HG02571 (cell line): Measurements from ENCODE around the gene TOM1L2.
"Not testable (repeated sequence)": the region's sequence is repeated elsewhere in the genome, so short reads cannot be mapped to it uniquely, and the experiment has no call there.

Experiments
- ATAC-seq: cut with Tn5 transposase; IDR thresholded peaks from one replicate; pipeline ENCODE4 v1.9.1; 2021; ENCODE audit warnings: mild to moderate bottlenecking, moderate library complexity; ENCODE audit not compliant: unreplicated experiment

The TOM1L2 gene

GRCh38 chr17:17995887-17996286 lies 23.7 kb upstream of the TOM1L2 start:
- not testable (repeated sequence) for ATAC-seq

DNA sequence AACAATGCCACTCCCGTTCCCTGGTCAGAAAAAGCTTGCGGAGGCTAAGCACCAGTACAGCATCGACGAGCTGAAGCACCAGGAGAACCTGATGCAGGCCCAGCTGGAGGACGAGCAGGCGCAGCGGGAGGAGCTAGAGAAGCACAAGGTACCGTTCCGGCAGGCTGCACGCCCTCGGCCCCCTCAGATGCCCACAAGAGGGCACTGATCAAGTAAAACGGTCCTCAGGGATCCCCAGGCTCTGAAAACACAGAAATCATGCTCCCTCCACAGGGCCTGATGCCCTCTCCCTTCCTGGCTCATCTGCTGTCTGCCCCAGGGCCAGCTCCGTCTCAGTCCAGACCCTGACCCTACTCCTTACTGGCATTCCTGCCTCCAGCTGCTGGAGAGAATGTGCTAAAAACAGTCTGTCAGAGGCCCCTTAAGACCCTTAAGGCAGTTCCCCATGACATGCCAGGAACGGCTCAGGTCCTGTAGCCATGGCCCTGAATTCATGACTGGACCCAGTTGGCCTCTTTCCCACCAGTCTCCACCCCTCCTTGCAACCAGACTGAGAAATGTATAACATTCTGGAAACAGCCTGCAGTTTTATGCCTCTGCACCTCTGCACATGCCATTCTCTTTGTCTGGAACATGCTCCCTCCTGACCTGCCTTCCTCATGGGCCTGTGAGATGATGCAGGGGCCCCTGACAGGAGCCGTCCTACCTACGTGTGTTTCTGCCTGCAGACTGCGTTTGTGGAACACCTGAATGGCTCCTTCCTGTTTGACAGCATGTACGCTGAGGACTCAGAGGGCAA lies 22.3 kb upstream of the TOM1L2 start:
- no peak for ATAC-seq

DNA sequence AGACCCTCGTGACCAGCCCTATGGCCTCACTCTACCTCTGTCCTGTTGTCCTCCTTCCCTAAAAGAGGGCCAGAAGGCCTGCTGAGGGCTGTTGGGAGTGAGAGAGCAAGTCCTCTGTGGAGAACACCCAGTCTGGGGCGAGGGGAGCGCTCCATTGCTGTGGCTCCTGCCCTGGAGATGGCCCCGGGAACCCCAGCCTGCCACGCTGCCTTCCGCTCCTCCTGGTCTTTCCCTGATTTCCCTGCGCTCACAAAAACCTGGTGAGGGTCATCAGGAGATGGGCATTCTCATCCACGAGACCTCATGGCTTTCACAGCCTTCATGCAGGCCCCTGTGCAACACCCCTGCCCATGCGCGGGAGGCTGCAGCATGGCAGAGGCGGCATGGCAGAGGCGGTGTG lies 21.7 kb upstream of the TOM1L2 start:
- no peak for ATAC-seq

DNA sequence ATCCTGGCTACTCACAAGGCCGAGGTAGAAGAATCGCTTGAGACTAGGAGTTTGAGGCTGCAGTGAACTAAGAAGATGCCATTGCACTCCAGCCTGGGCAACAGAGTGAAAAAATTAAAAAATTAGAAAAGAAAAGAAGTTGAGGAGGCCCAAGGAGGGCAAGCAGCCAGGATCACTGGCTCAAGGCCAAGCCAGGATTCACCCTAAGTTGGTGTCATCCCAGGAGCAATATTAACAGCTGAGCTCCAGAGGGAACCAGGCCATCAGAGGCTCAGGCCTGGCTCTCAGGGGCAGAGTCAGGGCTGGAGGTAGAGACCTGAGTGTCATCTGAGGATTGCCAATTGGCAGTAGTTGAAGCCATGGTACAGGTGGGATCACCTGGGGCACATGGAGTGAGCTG lies 21.2 kb upstream of the TOM1L2 start:
- ATAC-seq: no peak

DNA sequence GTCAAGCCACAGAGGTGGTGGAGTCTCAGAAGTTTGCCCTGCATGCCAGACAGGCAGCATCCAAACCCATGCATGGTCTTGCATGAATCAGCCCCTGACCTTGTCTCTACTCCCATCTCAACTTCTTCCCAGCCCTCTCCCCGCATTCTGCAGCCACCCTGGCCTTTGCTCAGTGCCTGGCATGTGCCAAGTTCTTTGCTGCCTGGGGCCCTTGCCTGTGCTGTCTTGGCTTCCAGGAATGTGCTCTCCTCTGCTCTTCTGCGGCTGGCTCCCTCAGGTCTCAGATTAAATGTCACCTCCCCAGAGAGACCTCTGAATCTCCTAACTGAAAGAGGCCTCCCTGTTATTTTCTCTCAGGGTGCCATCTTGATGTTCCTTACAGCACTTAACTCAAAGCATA lies 18.1 kb upstream of the TOM1L2 start:
- ATAC-seq: no peak

- no peak for ATAC-seq
Observed at GRCh38 chr17:17989618-17990017, 17.4 kb upstream of the TOM1L2 start.

DNA sequence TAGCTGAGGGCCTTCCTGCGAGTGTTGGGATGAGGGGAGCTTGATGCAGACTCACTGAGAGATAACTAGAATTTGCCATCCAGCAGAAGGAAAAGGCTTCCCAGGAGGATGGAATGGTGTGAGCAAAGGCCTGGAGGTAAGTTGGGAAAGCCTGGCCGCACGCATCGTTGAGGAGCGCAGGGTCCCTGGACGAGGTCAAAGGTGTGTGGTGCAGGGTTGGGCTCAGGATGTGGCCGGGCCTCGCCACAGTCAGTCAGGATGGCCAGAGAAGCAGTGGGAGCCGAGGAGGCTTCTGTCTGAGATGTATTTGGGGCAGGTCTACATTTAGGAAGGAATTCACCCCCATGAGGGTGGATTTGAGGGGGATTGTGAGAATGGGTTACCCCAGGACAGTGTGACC lies 16.9 kb upstream of the TOM1L2 start:
- no peak for ATAC-seq

DNA sequence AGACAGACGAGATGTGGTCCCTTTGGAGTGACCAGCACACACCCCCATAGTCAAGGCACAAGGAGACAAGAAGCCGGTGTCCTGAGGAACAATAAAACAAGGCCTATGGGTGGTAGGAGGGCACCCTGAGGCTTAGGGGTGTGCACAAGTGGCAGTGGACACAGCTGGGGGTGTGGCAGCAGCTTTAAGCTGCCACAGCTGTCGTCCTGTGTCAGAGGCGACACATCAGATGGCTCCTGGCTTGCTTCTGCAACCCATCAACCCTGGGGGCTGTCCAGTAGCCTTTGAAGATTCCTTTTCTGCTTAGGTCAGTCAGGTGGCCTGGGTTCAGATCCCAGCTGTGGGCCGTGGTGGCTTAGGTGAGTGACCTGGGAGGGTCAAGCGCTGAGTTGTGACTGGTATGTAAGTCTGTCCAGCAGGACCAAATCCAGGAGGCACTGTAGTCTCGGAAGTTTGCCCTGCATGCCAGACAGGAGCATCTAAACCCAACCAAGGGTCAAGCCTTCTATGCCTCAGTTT lies 16.3 kb upstream of the TOM1L2 start:
- no peak for ATAC-seq

DNA sequence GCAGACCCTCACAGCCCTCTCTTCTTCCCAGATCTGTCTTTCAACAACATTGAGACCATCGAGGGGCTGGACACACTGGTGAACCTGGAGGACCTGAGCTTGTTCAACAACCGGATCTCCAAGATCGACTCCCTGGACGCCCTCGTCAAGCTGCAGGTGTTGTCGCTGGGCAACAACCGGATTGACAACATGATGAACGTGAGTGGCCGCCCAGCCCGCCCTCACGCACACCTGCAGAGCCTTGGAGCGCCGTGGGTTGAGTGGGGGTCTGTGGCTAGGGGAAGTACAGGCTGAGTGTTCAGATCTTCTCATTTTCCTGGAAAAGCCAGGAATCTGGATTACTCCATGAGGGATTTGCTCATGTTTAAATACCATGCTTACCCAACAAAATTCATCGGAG lies 15.7 kb upstream of the TOM1L2 start:
- ATAC-seq: no peak

DNA sequence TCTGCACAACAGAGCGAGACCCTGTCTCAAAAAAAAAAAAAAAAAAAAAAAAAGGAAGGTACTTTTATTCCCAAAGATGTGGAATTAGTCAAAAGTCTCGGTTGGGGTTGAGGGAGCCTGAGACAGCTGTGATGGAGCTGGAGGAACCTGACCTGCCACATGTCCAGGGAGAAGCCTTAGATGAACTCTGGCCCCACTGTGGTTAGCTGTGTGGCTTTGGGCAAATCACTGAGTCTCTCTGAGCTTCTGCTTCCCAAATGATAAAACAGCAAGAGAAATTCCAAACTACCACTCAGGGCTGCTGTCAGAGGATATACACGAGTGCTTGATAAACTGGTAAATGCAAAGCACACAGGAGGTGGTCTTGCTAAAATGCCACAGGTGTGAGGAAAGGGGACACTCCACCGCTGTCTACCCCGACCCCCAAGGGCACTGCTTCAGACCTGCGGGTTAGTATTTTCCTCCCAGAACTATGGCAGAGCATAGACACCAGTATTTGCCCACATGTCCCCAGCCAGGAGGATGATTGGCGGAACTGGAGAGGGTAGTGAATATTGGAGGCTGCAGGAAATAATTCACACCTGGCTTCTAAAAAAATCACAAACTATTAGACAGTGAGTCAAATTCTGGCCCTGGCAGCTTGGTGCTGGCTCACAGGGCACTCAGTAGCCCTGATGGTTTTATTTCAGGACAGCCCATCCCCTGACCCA lies 15.1 kb upstream of the TOM1L2 start:
- no peak for ATAC-seq

DNA sequence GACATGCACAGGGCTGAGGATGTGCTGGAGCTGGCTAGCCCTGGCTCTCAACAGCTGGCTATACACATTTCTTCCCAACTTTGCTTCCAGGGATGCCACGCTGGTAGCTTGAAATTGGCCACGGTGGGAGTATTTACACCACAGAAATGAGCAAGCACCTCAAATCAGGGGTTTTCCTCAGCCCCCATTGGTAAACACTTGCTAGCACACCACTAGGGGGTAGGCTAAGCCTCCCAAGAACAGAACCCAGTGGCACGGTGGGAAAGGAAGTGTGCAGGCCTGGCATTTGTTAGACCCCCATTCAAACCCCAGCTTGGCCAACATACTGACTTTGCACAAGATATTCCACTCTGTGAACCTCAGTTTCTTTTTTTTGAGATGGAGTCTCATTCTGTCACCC lies 13.4 kb upstream of the TOM1L2 start:
- ATAC-seq: no peak

DNA sequence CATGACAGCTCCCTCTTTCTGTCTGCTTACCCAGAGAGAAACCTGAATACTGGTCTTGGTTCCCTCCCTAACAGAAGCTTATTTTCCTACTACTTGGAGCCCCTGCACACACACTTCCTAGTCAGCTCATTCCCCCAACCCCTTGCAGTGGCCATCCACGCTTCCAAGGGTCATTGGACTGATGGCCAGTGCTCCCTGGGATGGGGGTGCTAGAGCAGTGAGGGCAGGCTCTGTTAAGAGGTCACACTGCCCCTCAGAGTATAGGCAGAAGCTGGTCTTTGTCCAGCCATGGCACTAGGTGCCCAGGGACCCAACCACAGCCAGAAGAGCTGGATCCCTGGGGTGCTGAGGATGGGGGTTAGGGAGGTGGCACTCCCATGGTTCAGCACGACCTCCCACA lies 13.0 kb upstream of the TOM1L2 start:
- ATAC-seq: no peak

- no peak for ATAC-seq
Observed at GRCh38 chr17:17983776-17984175, 11.6 kb upstream of the TOM1L2 start.

- ATAC-seq: no peak
Observed at GRCh38 chr17:17983376-17983775, 11.2 kb upstream of the TOM1L2 start.

DNA sequence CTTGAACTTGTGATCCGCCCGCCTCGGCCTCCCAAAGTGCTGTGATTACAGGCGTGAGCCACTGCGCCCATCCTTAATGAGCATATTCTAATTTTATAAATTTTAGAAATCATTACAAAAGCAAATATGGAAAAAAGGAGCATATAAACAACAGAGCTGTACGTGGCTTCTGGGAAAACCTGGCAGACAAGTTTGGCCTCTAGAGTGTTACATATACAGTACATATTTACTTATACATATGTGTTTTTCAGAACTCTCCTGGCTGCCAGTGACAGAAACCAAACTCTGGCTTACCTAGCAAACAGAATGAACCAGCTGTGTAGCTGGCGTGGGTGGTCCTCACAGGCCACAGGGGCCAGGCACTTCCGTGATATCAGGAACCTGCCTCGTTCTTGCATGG lies 10.6 kb upstream of the TOM1L2 start:
- no peak for ATAC-seq

- no peak for ATAC-seq
Observed at GRCh38 chr17:17981330-17981729, 9.1 kb upstream of the TOM1L2 start.

DNA sequence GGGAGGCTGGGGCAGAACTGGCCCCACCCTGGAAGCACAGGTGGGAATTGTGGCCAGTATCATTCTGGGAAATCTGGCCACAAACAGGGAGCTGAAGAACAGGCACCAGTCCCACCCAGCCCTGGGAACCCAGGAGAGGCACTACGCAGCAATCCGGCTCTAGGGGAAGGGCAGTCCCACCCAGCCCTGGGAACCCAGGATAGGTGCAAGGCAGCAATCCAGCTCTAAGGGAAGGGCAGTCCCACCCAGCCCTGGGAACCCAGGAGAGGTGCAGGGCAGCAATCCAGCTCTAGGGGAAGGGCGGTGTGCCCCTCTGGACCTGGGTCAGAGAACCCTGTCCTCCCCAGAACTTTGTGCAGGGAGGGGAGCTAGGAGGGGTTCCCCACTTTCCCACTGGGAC lies 7.6 kb upstream of the TOM1L2 start:
- no peak for ATAC-seq

DNA sequence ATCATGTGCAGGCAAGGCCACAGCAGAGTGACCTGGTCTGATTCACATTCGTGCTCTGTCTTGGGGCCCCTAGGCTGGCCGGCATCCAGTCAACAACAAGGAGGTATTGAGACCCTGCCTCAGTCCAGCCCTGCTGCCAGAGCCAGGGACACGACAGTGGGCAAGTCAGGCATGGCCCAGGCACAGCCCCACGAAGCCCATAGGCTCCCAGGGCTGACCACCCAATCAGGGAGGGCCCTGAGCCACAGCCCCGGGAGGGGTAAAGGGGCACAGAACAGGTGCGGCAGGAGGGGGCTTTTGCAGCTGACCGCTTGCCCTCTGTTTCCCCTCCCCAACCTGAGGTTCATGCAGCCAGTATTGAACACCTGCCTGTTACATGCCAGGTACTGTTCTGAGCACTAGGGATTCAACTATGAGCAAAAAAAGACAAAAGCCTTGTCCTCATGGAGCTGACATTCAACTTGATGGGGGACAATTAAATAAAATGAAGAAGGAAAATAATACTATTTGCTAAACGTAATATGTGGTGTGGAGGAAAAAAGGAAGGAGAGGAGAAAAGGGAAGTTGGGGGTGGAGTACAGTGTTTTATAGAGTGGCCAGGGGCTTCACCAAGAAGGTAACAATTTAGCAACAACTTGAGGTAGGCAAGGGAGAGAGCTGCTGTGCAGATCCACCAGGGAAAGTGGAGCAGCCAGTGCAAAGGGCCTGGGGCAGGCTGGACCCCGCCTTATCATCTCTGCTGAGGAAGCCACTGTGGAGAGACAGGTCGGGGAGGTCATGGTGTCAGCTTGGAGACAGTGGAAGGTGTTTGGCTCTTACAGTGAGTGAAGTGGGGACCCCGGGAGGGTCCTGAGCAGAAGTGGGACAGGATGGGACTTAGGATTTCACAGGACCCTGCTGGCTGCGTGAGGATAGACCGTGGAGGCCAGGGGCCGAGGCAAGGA lies 6.6 kb upstream of the TOM1L2 start:
- ATAC-seq: no peak

DNA sequence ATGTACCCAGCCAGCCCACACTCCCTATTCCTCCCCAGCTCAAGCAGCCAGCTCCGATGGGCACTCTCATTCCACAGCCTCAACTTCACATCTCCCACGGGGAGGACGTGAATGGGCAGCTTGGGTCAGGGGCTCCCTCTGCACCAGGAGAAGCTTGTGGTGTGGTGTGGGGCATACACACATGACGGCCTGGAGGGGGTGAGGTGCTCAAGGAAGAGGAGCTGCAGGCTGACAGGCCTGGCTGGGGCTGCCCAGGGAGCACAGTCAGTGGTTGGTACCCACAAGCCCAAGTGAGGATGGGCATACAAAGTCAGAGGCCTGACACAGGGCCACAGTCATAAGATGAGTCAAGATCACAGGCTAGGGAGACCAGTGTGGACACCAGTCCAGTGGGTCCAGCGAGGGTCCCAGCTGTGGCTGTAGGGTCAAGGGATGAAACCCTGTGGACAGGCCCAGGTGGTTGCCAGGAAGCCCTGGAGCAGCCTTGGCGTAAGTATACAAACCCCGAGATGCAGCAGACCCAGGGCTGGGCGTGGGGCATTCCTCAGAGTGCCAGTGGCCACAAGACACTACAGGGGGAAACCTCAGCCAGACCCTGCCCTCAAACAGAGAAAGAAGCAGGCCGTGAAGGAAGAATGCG lies 4.9 kb upstream of the TOM1L2 start:
- no peak for ATAC-seq

DNA sequence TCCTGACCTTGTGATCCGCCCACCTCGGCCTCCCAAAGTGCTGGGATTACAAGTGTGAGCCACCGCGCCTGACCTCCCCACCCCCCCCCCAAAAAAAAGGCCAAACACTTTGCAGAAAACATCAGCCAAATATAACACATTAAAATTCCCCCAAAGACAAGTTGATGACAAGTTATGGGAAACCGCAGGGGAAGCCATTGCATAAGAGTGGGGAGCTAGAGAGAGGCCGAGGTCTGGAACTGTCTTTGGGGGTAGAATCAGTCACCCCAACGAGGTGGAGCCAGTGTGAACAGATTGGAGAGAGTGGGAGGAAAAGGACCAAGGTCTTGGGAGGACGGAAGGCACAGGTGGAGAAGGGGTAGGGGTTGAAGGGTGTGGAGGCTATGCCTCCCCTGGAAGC lies 3.2 kb upstream of the TOM1L2 start:
- ATAC-seq: no peak

GRCh38 chr17:17972952-17973254 lies 703 bp upstream of the TOM1L2 start:
- ATAC-seq: no peak
